Gastrocnemius medialis (tissue), 4 donors: ENCODE data around the gene PRDM15.

Source experiments
- CTCF ChIP-seq, 5 experiments: fragments of 450-650 bp in 3 of 5; fragments of 200-600 bp in 2 of 5; sonication (generic) in 2 of 5; IDR thresholded peaks in 4 of 5; conservative IDR thresholded peaks in 1 of 5; 1 replicate in 4 of 5; 2 replicates in 1 of 5; pipeline ENCODE4 v1.5.1; 2016 to 2019; ENCODE audit warnings: antibody characterized with exemption in 5 of 5, mild to moderate bottlenecking in 3 of 5, moderate library complexity in 3 of 5
- POLR2A ChIP-seq, 2 donors: fragments of 450-650 bp; IDR thresholded peaks; one replicate each; pipeline ENCODE4 v1.6.1; 2017; ENCODE audit warnings: antibody characterized with exemption in 2 of 2, mild to moderate bottlenecking in 2 of 2, moderate library complexity in 2 of 2

- TF ChIP-seq CTCF (IDR thresholded peaks at IDR 0.05 in 4 of 5, conservative IDR thresholded peaks at IDR 0.05 in 1 of 5) (no peak), POLR2A (IDR thresholded peaks at IDR 0.05) (no peak)
Observed at GRCh38 chr21:41750532-41751151, 128.5 kb downstream of the PRDM15 start.
